ENCODE data around the gene CEP85. TPM values are rescaled to one million over a fixed set of nuclear protein-coding genes. Genes with fewer than 3 reads are reported as not detected.

CEP85 gene
- total RNA-seq, 1 donor from 2014 or later = 16.5 TPM

DNA sequence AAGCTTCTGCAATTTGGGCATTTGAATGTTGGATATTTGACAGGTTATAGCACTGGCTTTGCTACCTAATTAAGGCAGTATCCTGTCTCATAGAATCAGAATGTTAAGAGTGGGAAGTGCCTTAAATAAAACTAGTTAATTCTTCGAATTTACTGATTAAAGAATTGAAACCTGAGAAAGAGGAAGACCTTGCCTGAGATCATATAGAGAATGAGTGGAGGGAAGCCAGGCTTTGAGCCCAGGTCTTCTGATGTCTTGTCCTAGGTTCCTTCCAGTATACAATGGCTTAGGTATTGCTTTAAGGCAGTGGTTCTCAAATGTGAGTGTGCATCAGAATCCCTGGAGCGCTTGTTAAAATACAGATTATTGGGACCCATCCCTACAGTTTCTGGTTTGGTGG is 25.0 kb downstream of the CEP85 start:
- Mint-ChIP-seq H3K4me1 (ENCODE audit: unreplicated experiment) (peaks cover 5% of the 10 kb centered on the region), H3K27me3 (ENCODE audit: unreplicated experiment) (no peaks in the 10 kb centered on the region), H3K36me3 (ENCODE audit: unreplicated experiment) (peaks cover 52% of the 10 kb centered on the region), H3K27ac (ENCODE audit: unreplicated experiment) (no peak overlapping the region), H3K9me3 (ENCODE audit: unreplicated experiment) (no peaks in the 10 kb centered on the region), H3K4me3 (ENCODE audit: unreplicated experiment) (no peak overlapping the region)
- TF ChIP-seq, protein P1, sequence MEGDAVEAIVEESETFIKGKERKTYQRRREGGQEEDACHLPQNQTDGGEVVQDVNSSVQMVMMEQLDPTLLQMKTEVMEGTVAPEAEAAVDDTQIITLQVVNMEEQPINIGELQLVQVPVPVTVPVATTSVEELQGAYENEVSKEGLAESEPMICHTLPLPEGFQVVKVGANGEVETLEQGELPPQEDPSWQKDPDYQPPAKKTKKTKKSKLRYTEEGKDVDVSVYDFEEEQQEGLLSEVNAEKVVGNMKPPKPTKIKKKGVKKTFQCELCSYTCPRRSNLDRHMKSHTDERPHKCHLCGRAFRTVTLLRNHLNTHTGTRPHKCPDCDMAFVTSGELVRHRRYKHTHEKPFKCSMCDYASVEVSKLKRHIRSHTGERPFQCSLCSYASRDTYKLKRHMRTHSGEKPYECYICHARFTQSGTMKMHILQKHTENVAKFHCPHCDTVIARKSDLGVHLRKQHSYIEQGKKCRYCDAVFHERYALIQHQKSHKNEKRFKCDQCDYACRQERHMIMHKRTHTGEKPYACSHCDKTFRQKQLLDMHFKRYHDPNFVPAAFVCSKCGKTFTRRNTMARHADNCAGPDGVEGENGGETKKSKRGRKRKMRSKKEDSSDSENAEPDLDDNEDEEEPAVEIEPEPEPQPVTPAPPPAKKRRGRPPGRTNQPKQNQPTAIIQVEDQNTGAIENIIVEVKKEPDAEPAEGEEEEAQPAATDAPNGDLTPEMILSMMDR (IDR thresholded peaks at IDR 0.05) = no peak
- no peak for DNase-seq (ENCODE audit: extremely low spot score, unreplicated experiment)

DNA sequence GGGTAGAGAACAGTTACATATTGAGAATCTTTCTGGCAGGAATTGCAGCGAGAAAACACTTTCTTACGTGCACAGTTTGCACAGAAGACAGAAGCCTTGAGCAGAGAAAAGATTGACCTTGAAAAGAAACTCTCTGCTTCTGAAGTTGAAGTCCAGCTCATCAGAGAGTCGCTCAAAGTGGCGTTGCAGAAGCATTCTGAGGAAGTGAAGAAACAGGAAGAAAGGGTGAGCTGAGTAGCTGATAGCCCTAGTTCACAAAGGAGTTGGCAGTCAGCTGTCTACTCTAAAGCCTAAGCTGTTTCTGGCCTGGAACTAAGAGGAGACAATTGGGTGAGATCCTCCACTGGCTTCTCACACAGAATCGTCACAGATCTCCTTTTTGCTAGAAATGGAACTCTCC is 25.6 kb downstream of the CEP85 start:
- H3K36me3 Mint-ChIP-seq (ENCODE audit: unreplicated experiment) = peaks cover 55% of the 10 kb centered on the region
- TF ChIP-seq, protein P1 (IDR thresholded peaks at IDR 0.05) = no peak
- H3K9me3 Mint-ChIP-seq (ENCODE audit: unreplicated experiment) = no peaks in the 10 kb centered on the region

DNA sequence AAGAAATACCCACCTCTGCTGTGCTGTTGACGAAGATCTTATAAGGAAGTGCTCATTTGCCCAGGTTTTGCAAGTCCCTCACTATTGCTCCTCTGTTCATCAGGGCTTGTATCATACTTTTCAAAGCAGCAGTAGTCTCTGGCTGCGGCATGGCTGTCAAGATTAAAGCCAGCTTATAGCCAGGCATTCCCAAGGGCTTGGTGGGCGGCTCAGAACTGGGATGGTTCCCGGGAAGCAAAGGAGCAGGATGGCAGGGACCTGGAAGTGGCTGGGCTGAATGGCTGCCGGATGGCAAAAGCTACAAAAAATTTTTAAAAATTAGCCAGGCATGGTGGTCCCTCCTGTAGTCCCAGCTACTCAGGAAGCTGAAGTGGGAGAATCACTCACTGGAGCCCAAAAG is 29.2 kb downstream of the CEP85 start:
- TF ChIP-seq, protein P1 (IDR thresholded peaks at IDR 0.05) = no peak
- Mint-ChIP-seq H3K4me3 (ENCODE audit: unreplicated experiment) (no peak overlapping the region), H3K27me3 (ENCODE audit: unreplicated experiment) (no peaks in the 10 kb centered on the region), H3K36me3 (ENCODE audit: unreplicated experiment) (peaks cover 48% of the 10 kb centered on the region), H3K9me3 (ENCODE audit: unreplicated experiment) (no peaks in the 10 kb centered on the region), H3K4me1 (ENCODE audit: unreplicated experiment) (no peaks in the 10 kb centered on the region), H3K27ac (ENCODE audit: unreplicated experiment) (no peak overlapping the region)
- DNase-seq (ENCODE audit: extremely low spot score, unreplicated experiment) = no peak

More for the DNA sequence above, 25.6 kb downstream of the CEP85 start:
- H3K27ac Mint-ChIP-seq (ENCODE audit: unreplicated experiment) = no peak overlapping the region
- DNase-seq (ENCODE audit: extremely low spot score, unreplicated experiment) = no peak
- no peaks in the 10 kb centered on the region for H3K27me3 Mint-ChIP-seq (ENCODE audit: unreplicated experiment)
- H3K4me3 Mint-ChIP-seq (ENCODE audit: unreplicated experiment) = no peak overlapping the region
- peaks cover under 1% of the 10 kb centered on the region for H3K4me1 Mint-ChIP-seq (ENCODE audit: unreplicated experiment)

DNA sequence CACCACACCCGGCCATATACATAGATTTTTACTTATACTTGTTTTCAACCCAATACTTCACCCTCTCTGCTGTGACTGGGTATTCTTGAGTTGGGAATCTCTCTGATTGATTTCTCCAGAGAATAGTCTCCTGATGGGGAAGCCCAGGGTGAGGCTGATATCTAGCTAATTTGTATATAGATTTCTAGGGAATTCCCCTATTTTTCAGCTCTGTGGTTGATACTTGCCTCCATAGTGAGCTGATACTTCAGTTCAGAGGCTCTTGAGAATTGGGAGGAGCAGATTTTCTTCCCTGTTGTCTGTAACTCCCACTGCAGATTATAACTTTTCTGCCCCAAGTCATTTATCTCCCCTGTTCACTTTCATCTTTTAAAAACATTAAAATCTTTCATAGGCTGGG is 31.4 kb downstream of the CEP85 start:
- H3K27me3 Mint-ChIP-seq (ENCODE audit: unreplicated experiment) = no peaks in the 10 kb centered on the region
- peaks cover 5% of the 10 kb centered on the region for H3K9me3 Mint-ChIP-seq (ENCODE audit: unreplicated experiment)
- H3K27ac Mint-ChIP-seq (ENCODE audit: unreplicated experiment) = no peak overlapping the region
- peaks cover 48% of the 10 kb centered on the region for H3K36me3 Mint-ChIP-seq (ENCODE audit: unreplicated experiment)
- no peak overlapping the region for H3K4me3 Mint-ChIP-seq (ENCODE audit: unreplicated experiment)
- TF ChIP-seq, protein P1 (IDR thresholded peaks at IDR 0.05) = no peak
- no peaks in the 10 kb centered on the region for H3K4me1 Mint-ChIP-seq (ENCODE audit: unreplicated experiment)
- no peak for DNase-seq (ENCODE audit: extremely low spot score, unreplicated experiment)

DNA sequence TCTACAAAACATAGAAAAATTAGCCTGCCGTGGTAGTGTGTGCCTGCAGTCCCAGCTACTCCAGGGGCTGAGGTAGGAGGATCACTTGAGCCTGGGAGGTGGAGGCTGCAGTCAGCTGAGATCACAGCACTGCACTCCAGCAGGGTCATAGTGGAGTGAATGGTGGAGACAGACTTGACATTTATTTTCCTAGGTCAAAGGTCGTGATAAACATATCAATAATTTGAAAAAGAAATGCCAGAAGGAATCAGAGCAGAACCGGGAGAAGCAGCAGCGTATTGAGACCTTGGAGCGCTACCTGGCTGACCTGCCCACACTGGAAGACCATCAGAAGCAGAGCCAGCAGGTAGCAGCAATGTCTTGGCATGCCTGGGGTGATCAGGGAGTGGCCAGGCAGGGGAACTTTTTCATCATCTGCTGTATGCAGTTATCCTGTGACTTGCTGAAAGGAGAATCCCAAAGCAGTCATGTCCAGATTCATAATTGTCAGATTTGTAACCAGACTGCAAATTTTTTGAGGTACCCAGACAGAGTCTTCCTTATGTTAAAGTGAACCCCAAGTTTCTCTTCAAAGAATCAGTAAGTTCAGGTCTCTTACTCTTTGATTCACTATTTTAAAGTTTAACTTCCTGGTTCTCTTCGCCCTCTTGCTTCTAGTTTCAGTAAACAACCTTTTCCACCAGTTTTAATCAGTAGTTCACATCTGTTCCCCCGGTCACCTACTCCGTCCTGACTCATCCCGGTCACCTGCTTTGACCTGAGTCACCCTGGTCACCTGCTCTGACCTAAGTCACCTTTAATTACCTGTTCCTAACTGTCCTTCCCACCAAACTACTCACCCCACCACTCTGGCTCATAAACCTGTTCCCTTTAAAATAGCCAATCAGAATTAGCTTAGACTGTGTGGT is 34.5 kb downstream of the CEP85 start:
- Mint-ChIP-seq H3K36me3 (ENCODE audit: unreplicated experiment) (peaks cover 46% of the 10 kb centered on the region), H3K4me3 (ENCODE audit: unreplicated experiment) (no peak overlapping the region), H3K4me1 (ENCODE audit: unreplicated experiment) (no peaks in the 10 kb centered on the region), H3K27ac (ENCODE audit: unreplicated experiment) (no peak overlapping the region), H3K27me3 (ENCODE audit: unreplicated experiment) (no peaks in the 10 kb centered on the region), H3K9me3 (ENCODE audit: unreplicated experiment) (peaks cover 5% of the 10 kb centered on the region)
- no peak for DNase-seq (ENCODE audit: extremely low spot score, unreplicated experiment)
- TF ChIP-seq, protein P1 (IDR thresholded peaks at IDR 0.05) = no peak

All from osteocyte (in vitro differentiated cells).